Suppressor macrophage treated with lipopolysaccharide for 1 hour (primary cell): Measurements from ENCODE around the gene SEMA5A.
A peak's percentile ranks its signal among the peaks of the same experiment; 100 is the strongest.

Experiments
- DNase-seq, 3 donors: peaks; one replicate each; pipeline ENCODE4 v3.0.0-alpha.2; 2020 to 2022

SEMA5A gene, protein sequence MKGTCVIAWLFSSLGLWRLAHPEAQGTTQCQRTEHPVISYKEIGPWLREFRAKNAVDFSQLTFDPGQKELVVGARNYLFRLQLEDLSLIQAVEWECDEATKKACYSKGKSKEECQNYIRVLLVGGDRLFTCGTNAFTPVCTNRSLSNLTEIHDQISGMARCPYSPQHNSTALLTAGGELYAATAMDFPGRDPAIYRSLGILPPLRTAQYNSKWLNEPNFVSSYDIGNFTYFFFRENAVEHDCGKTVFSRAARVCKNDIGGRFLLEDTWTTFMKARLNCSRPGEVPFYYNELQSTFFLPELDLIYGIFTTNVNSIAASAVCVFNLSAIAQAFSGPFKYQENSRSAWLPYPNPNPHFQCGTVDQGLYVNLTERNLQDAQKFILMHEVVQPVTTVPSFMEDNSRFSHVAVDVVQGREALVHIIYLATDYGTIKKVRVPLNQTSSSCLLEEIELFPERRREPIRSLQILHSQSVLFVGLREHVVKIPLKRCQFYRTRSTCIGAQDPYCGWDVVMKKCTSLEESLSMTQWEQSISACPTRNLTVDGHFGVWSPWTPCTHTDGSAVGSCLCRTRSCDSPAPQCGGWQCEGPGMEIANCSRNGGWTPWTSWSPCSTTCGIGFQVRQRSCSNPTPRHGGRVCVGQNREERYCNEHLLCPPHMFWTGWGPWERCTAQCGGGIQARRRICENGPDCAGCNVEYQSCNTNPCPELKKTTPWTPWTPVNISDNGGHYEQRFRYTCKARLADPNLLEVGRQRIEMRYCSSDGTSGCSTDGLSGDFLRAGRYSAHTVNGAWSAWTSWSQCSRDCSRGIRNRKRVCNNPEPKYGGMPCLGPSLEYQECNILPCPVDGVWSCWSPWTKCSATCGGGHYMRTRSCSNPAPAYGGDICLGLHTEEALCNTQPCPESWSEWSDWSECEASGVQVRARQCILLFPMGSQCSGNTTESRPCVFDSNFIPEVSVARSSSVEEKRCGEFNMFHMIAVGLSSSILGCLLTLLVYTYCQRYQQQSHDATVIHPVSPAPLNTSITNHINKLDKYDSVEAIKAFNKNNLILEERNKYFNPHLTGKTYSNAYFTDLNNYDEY

DNA sequence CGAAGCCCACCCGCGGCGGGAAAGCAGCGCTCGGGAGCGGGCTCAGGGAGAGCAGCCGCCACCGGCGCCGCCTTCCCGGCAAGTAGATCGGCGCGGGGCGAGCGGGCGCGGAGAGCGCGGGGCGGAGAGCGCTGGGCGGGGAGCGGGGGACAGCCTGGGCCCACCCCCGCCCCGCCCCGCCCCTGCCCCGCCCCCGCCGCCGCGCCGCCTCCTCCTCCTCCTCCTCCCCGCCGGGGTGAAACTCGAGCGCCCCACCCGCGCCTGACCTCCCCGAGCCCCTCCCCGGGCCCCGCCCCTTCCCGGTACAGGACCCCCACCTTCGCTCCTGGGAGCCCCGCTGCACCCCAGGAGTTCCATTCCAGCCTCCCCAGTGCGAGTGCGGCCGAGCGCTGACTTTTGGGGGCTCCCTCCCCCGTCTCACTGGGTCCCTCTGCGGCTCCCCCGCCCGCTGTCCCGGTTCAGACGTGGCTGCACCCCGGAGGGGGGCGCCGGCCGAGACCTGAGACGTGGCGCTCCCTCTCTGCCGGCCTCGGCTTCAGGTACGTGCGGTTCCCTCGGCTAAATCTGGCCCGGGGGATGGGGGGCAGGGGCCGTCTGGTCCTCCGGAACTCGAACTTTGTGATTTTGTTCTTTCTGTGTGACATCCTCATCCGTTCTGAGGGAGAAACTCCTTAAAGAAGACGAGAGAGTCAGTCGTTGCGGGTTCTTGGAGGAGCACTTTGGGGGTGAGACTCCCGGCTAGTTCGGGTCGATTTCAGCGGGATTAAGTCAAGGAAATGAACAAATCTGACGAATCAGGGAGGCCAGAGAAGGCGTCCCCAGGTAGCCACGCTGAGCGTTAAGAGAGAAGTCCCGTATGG lies at the start of gene SEMA5A:
Gene SEMA5A (minus strand): TSS at position 84 of the 860 bp plus-strand sequence. CDS start 166,129 bp downstream, outside the sequence.
- DNase-seq = peak in 2 of 3 donors; percentile 3 to 11

DNA sequence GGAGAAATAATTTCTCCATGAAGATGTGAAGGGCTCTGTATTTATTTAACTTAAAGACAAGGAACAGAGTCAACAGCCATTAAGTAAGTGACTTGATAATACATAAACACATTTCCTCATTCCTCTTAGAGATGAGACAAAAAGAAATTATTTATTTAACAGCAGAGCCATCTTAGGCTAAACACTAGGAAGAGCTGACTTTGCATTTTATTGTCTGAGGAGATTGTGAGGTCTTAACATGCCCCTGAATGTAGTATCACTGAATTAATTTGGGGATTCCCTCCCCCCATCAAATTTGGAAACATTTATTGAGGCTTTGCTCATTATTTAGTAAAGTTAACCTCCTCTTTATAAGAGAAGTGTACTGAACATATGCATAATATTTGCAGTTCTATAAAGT lies 49.0 kb upstream of the SEMA5A start:
- no peak for DNase-seq

DNA sequence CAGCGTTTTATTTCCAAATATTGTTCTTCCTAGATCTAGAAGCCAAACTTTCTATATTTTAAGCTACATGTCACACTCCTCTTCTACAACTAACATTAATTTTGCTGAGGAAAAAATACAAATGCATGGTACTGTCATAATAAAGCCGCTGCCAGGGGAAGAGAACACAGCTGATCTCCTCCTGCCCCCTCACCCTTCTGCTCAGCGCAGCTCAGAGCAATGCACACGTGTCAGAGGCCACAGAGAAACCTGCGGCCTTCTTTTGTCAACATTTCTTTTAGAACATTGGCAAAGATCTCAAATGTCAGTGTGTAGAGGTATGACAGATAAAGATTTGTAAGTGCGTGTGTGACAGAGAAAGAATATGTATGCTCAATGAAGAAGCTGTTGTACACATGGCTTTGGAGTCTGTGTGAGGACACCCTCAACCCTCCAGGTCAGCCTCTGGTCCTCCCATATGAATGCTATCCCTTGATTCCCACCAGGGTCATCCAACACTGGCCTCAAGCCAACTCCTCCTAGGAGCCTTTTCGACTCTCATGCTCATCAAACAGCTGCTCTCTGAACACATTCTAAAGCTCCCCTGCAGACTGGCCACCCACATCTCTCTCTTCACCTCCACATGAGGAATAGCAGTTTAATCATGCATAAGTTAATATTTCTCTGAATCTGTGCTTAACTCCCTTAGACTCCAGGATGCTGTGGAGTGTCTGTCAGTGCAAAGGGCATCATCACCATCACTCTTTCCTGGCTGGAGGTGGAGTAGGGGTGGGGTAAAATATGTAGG lies 43.4 kb upstream of the SEMA5A start:
- no peak for DNase-seq

DNA sequence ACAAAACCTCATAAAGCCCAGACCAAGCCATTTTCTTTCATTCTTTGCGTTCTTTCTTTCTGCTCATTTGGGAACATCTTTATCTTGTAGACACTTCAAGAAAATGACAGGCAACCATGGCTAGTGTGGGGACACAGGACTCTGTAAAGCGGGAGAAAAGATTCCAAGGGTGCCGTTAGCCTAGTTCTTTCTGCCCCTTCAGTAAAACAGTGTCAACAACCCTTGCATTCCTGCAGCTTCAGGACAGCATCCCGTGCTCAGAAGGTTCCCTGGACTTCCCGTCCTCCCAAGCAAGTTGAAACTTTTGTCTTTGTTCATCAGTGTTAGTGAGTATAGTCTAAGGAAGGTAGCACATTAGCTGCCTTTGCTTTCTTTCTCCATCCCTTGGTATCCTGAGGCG lies 42.4 kb upstream of the SEMA5A start:
- no peak for DNase-seq

DNA sequence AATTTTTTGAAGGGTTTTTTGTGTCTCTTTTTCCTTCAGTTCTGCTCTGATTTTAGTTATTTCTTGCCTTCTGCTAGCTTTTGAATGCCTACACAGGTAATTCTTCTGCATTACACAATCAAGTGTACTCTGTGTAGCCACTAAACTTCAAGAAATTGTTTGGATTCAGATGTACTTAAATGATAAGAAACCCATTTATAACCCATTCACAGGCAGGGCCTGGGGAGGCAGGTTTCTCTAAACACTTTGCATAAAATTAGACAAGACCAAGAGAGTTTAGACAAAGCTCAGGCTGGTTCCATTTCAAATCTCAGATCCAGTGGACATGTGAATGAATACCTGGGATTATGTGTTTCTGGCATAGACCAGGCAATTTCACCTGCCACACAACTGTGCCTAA lies 41.3 kb upstream of the SEMA5A start:
- DNase-seq = no peak

DNA sequence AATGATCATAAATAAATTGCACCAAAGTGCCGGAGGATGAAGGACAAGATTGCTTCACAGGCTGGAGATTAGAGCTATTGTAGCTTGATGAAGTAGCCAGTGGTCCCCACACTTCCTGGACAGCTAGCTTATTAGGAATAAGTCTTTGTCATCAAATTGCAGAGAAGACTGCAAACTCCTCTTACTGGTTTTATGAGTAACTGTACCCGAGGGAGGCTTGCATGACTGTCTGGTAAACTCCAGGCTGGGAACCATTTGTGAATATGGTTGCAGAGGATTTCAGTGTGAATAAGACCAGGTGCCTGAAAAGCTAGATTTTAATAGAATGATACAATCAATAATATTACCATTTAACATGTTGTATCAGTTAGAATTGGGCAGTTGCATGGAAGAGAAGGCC lies 36.5 kb upstream of the SEMA5A start:
- no peak for DNase-seq

DNA sequence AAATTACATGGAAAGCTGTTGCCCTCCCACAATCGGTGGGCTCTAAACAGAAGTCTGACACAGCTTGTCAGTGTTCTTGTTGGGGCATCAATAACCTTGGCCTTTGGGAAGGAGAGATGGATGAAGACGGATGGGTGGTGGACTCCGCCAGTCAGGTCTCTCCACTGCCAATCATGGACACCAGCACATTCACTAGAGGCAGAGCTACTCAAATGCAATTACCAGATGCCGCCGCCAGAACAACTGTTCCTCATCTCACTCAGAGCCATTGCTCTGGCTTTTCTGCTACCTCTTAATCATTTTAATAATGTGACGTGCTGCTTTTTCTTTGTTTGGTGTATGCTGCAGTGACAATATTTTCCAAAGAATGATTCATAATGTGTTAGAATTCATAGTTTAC lies 27.9 kb upstream of the SEMA5A start:
- DNase-seq = no peak

DNA sequence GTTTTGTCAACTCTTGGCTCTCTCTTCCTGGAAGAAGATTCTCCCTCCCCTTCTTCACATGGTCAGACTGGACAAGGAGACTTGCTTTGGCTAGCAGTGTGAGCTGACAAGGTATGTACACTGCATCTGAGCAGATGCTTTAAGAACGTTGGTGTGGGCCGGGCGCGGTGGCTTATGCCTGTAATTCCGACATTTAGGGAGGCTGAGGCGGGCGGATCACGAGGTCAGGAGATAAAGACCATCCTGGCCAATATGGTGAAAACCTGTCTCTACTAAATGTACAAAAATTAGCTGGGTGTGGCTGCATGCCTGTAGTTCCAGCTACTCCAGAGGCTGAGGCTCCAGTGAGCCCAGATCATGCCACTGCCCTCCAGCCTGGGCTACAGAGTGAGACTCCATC lies 26.4 kb upstream of the SEMA5A start:
- DNase-seq = no peak

DNA sequence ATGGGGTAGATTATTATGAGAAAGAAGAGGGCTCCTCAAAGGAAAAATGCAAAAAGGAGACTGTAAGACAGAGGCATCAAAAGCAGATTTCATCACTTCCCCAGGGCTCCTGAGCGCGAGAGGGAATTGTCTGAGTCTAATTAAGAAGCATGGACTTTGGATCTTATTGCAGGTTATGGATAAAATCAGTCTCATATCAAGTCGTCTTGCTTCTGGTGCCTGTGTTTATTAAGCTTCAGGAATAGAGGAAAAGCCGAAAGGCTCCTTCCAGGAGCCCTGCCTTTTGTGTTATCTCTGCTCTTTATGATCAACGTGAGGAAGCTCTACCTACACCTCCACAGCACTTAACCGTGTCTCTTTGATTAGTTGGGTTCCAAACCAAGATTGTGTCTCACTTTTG lies 25.0 kb upstream of the SEMA5A start:
- DNase-seq = no peak

DNA sequence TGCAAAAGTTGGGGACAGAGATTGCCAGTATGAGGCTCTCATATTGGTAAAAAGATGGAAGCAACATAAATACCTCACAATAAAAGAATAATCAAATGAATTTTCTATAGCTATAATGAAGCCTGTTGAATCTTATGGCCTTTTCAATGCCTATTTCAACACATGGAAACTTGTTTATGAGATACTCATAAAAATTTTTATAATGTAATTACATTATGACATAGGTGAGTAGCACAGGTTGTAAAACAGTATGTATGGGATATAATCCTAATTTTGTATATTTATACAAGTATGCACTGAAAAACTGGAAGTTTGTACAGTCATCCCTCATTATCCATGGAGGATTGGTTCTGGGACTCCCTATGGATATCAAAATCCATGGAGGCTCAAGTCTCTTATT lies 21.2 kb upstream of the SEMA5A start:
- no peak for DNase-seq

DNA sequence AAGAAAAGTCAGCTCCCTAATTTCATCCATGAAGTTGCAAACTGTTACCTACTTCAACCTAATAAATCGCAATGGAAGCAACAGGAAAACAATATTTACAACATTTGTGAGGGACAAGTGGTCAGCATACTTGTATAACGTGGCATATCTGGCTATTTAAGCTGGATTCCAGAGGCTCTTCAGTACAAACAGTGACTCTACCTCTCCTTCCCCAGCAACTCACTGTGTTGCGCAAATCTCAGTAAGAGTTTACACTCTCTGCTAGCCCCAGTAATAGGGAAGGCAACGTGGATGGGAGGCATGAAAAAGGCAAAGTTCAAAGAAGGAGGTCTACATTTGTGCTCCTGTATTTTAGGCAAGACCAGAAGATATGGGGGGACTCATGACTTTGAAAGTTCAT lies 18.9 kb upstream of the SEMA5A start:
- no peak for DNase-seq

DNA sequence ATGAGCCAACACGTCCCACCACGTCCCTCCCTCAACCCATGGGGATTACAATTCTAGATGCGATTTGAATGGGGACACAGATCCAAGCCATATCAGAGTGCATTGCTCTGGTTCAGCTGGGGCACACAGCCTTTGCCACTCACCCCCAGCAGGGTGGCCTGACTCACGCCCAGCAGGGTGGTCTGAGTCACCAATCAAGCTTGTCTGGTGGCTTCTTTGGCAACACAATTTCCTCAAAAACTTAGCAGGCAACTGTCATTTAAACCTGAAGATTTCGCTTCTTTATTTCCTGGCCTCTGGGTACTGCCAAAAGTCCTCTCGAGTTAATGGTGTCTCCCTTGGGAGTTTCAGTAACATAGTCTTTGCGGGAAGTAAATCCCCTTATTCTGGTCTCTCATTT lies 16.3 kb upstream of the SEMA5A start:
- peak in 1 of 3 donors; percentile 68 for DNase-seq

DNA sequence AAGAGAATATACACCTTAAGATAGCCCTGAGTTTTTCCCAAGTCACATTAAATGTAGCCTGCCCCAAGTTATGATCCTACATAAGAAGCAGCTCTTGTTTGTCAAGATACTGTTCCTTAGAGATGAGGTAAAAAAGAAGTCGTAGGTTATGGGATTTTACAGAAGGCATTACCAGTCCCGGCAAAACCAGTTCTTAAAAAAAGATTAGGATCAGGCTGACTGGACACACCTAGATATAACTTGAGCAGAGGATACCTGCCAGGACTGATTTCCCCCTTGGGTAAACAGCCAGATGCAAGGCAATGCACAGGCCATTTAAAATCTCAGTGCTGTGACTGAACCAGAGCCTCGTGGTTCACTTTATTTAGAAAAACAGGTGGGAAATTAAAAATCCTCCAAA lies 14.1 kb upstream of the SEMA5A start:
- DNase-seq = no peak

DNA sequence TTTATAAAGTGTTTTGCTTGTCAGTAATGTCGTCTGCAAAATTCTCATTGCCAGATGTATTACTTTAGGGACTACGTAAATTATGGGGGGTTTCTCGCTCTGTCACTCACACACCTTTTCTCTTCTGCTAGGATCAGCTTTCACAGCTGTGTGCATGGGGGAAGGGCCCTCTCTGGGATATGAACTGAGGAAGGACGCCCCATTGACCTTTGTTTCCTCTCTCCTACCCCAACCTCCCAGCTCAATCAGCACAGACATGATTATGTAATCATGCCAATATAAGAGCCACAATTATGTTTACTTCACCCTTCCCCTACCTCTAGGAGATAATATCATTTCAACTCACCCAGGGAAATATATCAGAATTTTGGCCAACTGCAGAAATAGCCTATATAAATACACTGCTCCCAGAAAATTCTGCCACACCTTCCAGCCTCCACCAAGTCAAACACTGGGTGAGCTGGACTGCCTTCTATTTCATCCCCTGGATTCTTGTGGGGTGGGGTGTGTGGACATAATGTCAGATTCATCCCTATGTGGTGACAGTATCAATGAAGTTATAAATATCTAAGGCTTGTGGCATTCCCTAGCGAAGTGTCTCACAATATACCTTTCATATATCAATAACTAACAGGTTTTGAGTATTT lies 12.6 kb upstream of the SEMA5A start:
- no peak for DNase-seq

DNA sequence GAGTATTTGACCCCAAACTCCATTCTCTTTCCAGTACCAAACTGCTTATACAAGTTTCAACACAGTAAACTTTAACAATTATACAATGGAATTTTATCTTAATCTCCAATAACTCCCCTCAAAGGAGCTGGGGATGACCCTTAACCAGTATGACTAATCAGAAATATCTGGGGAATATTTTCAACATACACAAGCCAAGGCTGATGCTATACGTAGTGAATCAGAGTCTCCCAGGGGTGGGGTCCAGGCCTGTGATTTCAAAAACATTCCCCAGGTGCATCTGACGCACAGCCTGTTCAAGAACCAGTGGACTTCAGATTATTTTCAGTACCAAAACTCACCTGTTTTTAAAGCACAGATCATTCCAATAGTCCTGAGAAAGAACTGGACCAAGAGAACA lies 11.8 kb upstream of the SEMA5A start:
- DNase-seq = no peak

DNA sequence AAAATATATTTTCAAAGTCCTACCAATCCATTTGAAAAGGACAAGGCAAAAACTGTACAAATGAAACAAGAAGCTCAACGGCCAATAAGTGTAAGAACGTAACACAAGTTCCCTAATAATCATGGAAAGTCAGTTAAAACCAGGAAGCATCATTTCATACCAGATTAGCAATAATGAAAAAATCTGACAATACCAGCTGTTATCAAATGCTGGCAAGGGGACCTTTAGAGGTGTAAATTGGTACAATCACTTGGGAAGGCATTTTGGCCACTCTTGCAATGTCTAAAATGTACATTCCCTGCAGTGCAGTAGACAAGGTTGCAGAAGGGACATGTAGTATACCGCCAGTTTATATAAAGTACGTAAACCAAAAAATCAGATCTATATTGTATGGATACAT lies 10.1 kb upstream of the SEMA5A start:
- DNase-seq = no peak

DNA sequence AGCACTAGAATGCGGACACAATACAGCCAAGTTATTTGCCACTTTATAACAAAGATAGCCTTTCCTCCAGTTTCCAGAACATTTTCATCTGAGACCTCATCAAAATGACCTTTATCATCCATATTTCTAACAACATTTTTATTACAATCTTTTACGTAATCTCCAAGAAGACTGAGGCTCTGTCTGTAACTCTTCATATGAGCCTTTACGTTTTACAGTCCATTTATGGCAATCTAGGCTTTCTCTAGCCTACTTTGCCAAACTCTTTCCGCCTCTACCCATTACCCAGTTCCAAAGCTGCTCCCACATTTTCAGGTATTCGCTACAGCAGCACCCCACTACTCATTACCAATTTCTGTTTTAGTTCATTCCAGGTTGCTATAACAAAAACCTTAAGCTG lies 8.2 kb upstream of the SEMA5A start:
- no peak for DNase-seq

DNA sequence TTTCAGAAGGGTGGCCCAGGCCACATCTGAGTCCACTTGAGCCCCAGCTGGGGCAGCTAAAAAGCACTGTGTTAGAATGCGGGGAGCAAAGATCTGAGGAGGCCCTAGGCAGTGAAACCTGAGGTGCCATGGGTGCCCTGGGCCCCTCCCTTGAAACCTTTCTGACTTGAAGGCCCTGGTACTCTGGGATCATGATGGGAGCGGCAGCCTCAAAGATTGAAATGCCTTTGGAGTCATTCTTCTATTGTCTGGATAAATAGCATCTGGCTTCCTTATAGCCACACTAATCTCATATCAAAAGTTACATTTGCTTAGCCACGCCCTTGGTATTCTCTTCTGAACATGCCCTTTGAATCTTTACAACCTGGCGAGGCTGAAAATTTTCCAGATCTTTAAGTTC lies 7.7 kb upstream of the SEMA5A start:
- DNase-seq = no peak

DNA sequence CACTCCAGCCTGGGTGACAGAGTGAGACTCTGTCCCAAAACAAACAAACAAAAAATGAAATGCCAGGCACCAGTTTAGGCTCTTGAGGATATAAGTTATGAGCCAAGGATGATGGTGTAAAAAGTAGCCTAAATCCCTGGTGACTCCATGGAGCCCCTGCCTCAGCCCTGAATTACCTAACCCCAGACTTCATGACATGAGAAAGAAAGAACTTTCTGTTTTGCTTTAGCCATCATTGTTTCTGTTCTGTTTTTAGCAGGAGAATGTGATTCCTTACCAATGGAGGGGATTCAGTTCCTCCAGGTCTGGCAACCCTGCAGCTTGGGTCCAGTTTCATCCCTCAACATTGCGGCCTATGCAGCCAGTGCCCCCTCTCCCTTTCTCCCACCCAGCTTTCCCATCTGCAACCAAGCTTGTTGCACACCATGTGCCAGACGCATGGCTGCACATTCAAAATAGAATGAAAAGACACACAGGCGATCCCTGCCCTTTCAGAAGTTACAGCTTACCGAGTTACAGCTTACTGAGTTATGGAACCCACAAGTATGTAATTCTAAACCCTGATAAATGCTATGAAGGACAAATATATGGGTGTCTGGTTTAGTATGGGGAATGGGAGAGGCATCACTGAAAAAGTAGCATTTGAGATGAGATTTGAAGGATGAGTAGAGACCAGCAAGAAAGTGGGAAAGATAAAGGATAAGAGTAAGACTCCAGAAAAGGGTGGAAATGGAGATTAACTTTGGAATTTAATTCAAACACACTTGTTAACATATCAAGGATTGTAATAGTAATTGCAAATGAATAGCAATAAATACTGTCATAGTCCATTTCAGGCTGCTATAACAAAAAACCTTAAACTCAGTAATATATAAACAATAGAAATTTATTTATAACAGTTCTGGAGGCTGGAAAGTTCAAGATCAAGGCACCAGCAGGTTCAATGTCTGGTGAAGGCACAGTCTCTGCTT lies 6.0 kb upstream of the SEMA5A start:
- DNase-seq = no peak

DNA sequence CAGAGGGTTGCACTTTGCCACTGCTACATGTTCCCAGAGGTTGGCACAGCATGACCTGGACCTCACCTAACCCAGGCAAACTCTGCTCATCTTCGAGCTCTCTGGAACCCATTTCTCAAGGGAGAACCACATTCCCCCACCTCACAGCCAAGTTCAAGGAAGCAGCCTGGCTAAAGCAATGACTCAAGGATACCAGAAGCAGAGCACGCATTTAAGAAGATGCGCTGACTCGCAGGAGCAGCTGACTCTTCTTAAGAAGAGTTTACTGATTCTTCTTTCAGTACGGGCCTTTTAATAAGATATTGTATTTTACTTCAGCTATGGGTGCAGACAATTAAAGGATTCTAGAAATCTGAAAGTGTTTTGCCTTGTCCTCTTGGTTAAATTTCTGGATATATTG lies 4.1 kb upstream of the SEMA5A start:
- no peak for DNase-seq
